NB4 (cell line): Measurements from ENCODE around the gene ADCY10.

Experiments used
- CTCF ChIP-seq: IDR thresholded peaks from one replicate; pipeline ENCODE4 v1.5.1; 2012; ENCODE audit warnings: low read depth, low read length
- MAX ChIP-seq: IDR thresholded peaks from 2 replicates; pipeline ENCODE4 v1.6.1; 2011; ENCODE audit warnings: low read depth, low read length
- MYC ChIP-seq: IDR thresholded peaks from 2 replicates; pipeline ENCODE4 v1.6.1; 2011; ENCODE audit warnings: low read depth, low read length
- POLR2A ChIP-seq: IDR thresholded peaks from 2 replicates; pipeline ENCODE4 v1.6.1; 2011; ENCODE audit warnings: mild to moderate bottlenecking; ENCODE audit not compliant: insufficient read length; ENCODE audit errors: extremely low read depth

- TF ChIP-seq CTCF: no peak
- no peak for TF ChIP-seq MYC
- TF ChIP-seq MAX: no peak
- TF ChIP-seq POLR2A: no peak
These were observed 93.9 kb downstream of the ADCY10 start for GRCh38 chr1:167819849-167820683.
